T follicular helper cell (primary cell): Measurements from ENCODE around the gene MTPN.

Source experiments
- DNase-seq: peaks from one replicate; pipeline ENCODE4 v3.0.0-alpha.2; 2020; ENCODE audit warnings: low read depth

The MTPN gene

DNA sequence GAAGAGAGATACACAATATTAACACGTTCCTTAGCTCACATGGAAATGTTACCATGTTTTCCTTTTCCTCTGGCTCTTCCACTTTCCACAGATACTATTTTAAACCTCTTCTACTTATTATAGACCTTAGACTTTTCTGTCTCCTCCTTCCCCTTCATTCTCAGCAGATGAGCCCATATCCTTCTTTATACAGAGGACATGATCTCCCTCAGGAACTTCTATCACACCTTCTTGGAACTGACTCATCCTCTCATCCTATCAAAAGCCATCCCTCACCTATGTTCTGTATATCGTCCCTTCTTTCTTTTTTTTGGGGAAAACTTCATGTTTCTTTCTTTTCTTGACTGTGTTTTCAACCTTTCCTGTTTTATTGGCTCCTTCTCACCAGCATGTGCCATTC is 20.8 kb downstream of the MTPN start:
- DNase-seq: no peak

DNA sequence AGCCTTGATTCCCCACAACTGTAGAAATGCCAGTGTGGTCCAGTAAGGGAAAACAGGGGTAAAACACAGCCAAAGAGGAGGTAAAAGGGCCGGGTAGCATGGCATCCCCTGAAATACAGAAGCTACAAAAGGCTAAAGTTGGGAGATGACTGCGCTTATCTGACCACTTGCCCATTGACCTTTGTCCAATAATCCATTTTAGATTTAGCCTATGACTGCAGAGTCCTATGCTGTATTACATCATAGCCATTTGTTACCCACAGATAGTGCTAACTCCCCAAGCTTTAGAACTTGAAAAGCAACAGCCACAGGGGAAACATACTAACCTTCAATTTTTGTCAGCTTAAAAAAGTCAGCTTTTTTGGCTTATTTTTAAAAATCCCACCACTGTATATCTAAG is 26.2 kb downstream of the MTPN start:
- no peak for DNase-seq

DNA sequence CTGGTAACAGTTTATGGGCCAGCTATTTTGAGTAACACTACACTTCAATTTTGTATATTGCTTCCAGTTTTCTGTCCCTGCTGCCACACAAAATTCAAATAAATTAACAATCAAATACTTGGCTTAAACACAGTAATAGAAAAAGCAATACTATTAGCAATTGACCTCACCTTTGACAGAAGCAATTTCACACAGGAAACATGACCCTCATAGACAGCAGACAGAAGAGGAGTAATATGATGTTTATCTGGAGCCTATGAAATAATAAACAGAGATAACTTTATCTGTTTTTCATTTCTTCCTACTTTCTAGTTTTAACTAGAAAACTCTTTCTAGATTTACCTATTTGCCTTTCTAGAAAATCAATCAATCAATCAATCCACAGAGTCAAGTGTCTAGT is 26.7 kb downstream of the MTPN start:
- no peak for DNase-seq

DNA sequence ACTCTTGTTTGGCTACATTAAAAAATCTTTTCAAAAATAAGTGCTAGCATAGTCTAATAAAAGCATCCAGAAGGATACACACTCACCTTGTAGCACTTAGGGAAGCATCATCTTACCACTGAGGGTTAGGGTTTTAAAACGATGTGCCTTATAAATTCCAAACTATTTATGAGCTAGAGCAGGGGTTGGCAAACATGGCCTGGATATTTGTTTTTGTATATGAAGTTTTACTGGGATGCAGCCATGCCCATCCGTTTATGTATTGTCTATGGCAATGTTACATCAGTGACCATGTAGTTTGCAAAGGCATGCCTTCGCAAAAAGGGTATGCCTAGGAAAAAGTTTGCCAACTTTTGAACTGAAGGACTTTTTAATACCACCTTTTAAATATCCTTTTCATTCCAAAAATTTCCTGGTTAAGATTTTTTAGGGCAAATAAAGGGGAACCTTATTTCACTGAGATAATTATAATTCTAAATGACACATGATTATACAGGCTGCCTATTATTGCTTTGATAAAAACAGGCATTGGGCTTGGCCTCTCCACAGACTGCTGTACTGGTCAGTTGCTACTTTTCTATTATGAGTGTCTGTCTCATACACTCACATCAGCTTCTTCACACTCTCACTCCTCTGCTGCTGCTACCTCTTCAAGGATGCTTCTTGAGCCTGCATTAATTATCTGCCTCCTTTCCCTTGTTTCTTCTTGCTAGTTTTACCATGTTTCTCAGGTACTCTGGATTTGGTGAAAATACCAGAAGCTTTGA is 30.7 kb downstream of the MTPN start:
- no peak for DNase-seq

DNA sequence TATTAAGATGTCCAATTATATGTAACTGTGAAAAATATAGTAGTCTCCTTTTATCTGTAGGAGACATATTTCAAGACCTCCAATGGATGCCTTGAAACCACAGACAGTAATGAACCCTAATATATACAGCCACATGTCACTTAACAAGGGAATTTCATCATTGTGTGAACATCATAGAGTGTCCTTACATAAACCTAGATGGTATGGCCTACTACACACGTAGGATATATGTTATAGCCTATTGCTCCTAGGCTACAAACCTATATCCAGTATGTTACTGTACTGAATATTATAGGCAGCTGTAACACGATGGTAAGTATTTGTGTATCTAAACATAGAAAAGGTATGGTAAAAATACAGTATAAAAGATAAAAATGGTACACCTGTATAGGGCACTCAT is 32.4 kb downstream of the MTPN start:
- DNase-seq: no peak

DNA sequence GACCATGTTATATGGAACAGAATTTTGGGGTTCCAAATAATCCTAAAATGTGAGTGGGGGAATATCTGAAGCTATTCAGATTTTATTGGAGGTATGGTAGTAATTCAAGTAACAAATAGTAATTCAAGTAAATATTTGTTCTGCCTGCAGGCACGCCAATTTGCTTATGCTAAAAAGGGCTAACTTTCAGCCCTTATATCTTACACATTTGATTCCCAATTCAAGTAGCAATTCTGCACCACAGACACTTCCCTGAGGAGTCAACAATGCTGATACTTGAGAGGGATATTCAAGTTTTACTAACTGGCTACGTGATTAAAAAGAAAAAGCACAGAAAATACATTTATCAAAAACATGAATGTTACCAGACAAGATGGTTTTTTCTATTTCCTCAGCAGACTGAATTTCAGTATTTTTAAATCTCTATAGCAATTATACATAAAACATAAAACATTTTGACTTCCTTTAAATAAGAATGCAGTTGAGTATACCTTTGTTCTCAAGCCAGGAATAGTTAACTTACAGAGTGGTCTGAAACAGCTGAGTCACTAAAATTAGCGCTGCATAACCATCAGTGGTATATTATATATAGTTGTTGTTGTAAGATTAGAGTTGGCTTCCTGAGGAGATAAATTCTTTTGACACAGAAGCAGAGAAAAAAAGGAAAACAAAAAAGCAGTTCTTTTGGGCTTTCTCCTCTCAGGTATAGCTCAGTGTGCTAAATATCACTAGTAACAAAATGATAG is 33.9 kb downstream of the MTPN start:
- no peak for DNase-seq

DNA sequence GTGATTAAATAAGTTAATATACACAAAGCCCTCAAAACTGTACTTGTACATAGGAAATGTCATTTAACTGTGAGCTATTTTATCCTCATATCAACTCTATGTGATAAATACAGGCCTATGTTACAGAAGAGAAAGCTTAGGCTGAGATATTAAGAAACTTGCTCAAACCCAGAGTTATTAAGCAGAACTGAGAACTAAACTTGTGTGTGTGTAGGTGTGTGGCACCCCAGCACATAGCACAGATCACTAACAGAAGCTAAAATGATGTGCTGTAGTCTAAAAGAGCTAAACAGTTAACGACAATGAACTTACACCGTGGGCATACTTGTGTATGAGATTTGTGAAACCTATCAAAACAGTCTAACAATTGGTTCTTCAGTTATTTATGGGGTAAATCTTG is 34.5 kb downstream of the MTPN start:
- DNase-seq: no peak

DNA sequence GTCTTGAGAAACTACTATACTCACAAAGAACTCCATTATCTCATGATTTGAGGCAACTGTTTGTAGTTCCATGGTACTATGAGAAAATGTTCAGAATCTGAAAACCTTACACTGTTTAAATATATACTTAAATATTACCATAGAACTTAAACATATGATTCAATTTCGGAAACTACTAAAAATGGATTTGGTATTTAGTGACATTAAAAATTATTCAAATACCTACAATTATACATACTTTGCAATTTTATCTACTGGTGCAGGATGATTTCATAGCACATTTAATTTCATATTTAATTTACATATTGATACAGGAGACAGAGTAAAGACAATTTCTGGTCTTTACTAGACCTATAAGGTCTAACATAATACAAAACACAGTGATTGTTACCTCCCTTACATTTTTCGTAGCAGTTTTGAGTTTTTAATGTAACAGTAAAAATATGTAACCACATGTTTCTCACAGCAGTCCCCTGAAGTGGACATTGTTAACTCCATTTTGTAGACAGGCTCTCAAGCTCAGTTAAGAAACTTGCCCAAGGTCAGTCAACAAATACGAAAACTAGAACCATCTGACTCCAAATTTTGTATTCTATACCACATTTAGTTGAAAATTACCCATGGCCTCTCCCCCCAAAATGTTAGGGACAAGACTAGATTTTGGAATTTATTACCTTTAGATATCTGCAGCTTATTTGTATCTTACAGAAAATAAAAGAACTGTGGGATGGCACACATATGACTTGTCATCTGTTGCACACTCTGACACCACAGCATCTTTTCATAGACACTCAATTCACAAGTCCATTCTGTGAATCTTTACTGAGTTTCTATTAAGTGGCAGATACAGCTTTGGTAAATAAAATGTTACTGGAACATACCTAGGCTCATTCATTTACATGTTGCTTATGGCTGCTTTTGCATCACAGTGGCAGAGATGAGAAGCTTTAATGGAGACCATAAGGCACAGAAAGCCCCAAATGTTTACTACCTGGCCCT is 36.8 kb downstream of the MTPN start:
- DNase-seq: no peak

DNA sequence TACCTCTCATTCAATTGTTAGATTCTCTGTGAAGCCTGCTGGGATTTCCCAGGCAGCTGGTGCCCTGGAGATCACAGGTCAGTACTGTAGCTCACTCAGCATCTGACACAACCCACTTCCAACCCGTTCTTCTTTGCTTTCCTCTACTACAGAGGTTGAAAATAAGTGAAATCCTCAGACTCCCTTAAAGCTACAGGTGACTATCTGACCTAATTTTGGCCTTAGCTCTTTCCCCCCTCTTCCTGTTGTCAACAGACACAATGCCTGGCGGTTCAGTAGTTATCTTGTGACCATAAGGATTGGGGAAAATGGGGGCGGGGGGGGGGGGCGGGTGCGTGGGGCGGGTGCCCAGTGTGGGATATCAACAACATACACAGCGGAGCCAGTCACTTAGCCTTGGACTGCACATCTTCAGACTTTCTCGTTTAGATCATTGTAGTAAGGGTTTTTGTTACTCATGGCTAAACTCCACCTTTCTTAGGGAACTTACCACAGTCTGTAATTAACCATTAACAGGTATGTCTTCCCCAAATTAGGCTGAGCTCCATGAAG is 37.8 kb downstream of the MTPN start:
- DNase-seq: no peak

DNA sequence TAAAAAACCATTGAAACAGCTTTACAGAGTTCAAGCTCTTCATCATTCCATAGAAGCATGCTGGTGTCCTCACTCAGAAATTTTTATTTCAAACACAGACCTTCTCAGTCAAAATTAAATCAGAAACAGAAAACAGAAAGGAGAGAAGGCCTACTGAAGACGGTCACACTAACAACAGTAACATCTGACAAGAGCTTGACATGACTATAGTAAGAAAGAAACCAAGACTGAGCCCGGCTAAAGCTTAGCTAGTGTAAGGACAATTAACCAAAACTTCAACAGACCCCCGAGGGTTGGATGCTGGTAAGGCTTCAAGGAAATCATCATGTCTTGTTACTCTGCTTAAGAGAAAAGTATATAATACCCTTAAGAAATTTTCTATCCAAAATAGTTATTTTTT is 38.6 kb downstream of the MTPN start:
- DNase-seq: no peak

DNA sequence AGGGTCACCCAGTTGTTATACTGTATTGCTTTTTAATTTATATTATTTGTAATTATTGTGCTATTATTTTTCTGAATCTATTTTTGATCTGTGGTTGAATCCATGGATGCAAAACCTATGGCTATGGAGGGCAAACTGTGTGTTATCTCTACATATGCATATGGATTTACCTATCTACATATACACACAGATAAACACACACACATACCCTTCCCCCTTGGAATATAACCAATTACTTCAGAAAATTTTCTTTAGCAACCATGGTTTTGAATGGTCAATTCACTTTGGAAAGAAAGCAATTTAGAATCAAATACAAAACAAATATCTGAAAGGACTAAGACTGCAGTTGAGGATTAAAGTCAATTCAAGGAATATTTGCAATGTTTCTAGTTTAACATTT is 39.1 kb downstream of the MTPN start:
- DNase-seq: no peak

DNA sequence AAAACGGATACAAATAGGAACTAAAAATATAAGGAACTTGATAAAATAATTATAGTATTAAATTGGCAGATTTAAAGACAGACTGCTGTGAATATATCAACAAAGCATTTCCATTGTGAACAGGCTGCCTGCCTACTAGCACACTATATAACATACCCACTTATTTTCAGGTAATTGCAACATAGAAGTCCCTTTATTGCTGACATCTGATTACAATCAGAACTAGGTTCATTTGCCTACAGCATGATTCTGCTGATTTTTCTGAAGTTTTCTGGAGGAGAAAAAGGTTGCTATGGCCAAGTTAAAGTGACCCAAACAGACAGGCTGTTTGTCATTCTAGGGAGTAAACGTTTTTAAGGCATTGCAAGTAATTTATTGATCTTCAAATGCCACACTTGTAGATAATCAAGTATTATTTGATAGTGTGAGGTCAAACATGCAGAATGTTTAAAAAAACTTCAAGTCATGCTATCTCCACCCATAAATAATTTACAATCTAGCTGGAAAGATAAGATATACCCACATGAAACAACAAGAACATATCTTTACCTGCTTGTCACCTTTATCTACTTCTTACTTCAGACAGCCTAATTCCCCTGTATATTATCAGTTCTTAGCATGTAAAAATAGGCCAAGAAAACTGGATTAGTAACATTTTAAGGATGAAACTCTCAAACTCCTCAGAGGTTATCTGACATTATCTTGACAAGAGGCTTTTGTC is 40.5 kb downstream of the MTPN start:
- no peak for DNase-seq

DNA sequence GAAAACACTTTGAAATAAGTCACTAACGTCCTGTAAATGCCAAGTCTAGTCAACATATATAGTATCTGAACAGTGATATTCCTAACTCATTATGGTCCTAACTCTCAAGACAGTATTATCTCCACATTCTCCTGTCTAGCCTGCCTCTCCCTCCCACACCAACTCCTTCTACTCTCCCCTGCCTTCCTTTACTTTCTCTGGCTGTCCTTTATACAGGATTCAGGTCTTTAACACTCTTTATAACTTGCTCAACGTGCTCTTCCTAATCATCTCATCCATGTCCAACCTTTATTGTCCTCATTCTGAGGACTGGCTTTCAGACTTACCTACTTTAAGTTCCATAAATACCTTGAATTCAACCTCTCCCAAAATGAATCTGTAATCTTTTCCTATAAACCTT is 42.5 kb downstream of the MTPN start:
- no peak for DNase-seq

DNA sequence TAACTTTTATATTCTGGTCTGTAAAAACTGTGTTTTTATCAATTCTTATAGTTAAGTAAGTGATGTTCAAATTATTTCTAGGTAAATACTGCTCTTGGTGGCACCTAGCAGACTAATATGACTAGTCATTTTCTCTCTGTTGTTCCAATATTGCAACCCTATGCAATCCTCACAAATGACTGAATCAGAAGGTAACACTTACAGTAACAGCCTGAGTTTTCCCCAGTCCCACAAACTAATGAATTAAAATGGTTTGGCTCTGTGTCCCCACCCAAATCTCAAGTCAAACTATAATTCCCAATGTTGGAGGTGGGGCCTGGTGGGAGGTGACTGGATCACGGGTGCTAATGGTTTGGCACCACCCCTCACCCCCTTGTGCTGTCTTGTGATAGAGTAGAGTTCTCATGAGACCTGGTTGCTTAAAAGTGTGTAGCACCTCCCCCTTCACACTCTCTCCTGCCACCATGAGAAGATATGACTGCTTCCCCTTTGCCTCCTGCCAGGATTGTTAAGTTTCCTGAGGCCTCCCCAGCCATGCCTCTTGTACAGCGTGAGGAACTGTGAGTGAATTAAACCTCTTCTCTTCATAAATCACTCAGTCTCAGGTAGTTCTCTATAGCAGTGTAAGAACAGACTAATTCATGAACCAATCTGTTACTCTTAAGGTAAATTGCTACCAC is 43.5 kb downstream of the MTPN start:
- DNase-seq: no peak

DNA sequence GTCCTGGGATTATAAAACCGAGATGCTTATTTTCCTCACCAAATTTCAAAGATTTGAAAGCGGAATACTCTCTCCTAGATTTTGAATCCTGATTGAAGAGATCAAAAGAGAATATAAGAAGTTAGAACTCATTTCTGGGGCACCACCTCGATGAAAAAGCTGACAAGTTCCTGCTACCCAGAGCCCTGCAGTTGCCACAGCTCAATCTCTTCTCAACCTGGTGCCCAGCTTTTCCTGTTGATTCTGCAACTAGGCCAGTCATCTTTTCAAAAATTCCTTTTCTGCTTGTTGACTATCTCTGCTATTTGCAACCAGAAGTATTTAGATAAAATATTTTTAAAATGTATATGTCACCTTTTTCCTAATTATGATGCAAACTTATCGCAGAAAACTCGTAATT is 45.0 kb downstream of the MTPN start:
- no peak for DNase-seq

DNA sequence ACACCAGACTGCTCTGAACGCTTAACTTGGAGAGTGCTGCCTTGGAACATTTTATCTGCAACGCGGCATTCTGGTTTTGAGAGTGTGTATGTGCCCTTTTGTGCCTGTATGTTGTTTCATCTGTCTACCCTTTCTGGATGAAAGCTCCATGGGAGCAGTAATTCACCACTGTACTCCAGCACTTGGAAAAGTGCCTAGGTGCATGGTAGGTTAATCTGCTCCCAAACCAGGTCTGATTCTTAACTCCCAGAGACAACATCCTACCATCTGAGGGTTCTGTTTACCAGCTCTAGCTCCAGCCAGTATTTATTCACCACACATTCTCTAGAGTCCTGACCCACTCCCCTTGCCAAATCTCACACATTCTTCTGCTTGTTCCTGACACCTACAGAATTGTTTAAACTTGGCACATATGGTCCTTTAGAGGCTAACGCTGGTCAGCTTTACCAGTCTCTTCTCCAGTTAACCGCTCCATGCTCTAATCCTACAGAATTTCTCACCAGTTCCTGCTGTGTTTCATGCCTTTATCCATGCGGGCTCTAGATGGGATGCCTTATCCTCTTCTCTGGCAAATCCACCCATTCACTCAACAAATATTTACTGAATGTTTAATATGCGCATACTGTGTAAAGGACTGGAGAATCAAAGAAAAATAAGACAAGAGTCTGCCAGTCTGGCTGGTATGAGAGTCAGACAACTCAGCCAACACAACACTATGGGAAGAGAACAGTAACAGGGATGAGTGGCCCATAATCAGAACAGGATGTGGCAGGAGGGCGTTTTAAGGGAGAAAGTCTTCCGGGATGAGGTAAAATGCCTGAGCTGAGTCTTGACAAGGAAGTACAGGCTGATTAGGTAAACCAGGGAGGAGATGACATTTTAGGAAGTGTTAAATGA is 46.3 kb downstream of the MTPN start:
- DNase-seq: no peak

DNA sequence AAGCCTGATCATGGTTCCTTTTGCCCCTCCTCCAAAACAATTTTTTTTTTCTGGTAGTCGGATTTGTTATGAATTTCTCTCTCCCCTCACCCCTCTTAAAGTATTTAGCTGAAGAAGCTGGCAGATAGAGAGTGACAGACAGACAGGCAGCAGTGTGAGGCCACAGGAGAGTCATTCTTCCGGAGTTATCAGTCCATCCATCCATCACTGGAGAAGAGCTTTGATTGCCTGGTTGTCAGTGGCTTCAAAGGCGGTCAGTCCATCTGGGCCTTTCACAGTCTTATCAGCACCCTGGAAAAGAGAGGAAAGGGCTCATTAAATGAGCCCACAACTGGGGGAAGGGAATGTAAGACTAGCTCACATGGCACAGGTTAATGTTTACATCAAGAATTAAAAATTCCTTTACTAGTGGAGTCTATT is 47.4 kb downstream of the MTPN start:
- no peak for DNase-seq

DNA sequence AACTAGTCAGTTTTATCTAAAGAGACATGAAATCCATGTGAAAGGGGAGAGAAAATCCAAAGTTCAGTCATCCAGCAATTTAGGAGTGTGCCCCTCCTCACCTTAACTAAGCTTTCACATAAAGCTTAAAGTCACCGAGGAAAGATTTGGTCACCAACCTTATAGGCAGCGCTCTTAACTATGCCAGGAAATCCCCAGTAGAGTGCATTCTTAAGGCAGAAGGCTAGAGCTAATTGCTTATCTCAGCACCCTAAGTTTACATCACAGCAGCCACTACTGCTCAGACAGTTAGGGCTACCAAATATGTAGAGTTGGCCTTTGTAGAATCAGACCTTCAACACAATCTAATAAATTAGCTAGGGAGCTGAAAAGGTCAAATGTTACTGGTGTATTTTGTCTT is 47.9 kb downstream of the MTPN start:
- no peak for DNase-seq

DNA sequence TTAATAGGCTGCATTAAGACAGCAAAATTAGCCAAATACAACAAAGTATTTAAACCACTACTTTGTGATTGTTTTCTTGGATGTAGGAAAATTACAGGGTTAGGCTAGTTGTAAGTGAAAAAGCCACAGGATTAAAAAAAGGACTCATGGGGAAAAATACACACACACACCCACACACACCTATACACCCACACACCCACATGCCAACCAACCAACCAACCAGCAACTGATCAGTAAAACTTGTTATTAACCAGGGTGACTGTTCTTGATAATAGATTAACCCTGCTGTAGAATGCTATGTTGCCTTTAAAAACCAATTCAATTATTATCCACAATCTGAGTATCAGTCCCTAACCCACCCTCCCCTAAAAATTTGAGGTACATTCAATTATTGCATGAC is 49.0 kb downstream of the MTPN start:
- no peak for DNase-seq

DNA sequence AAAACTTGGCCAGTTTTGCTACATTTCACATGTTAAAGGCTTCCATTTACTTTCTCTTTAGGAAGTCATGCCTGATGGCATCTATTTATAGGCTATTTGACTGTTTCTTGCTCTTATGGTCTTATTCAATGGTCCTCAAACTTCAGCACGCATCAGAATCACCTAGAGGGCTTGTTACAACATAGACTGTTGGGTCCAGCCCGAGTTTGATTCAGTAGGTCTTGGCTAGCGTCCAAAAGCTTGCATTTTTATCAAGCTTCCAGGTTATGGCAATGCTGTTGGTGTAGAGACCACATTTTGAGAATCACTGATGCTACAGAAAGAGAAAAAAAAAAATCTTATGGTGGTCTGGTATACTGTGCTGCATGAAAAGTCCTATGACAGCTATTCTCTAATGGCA is 51.9 kb downstream of the MTPN start:
- DNase-seq: no peak
